T-helper 2 cell treated with Interferon-gamma antibody and Interleukin-4, amounts not matched to agents 100 ng/mL and 5 ng/mL, for 36 hours (primary cell): ENCODE measurements around the gene LAYN. TPM values are rescaled to one million over a fixed set of nuclear protein-coding genes. Genes with fewer than 3 reads are reported as not detected.

ENCODE experiments used
- total RNA-seq: library from RNA; stranded (reverse); gene quantifications from 2 replicates; pipeline ENCODE4 v1.2.3, GENCODE V29; 2022

Gene LAYN
- total RNA-seq, 1 donor from 2014 or later: 1.1 TPM

Other genes starting within 250 kb of the LAYN start
- gene POU2AF3, start 242.2 kb upstream of the LAYN start, total RNA-seq: not detected in 2 replicates
- 2.6 and 3.3 TPM in 2 replicates for gene POU2AF1, start 161.4 kb upstream of the LAYN start, total RNA-seq
- not detected in 2 replicates for gene BTG4, start 28.3 kb upstream of the LAYN start, total RNA-seq
- not detected in 2 replicates for gene HOATZ, start 25.9 kb upstream of the LAYN start, total RNA-seq
- 7.0 and 7.3 TPM in 2 replicates for gene SIK2, start 61.7 kb downstream of the LAYN start, total RNA-seq
- gene PPP2R1B, start 225.7 kb downstream of the LAYN start, total RNA-seq: 56.3 and 62.2 TPM in 2 replicates